RWPE2 (cell line): Measurements from ENCODE around the gene BIN1.

Source experiments
- ATAC-seq: fragments of 200-7000 bp; cut with Tn5 transposase; 3 replicates; pipeline ENCODE4 v1.9.1; 2021; ENCODE audit warnings: low read depth
- DNase-seq: peaks from one replicate; pipeline ENCODE4 v3.0.0-alpha.2; 2020; ENCODE audit warnings: low spot score
- H3K27ac ChIP-seq: fragments of 450-650 bp; 2 replicates; pipeline ENCODE4 v1.5.1; 2017; ENCODE audit warnings: mild to moderate bottlenecking; ENCODE audit not compliant: poor library complexity, severe bottlenecking
- H3K27me3 ChIP-seq: fragments of 250-450 bp; sonication (Bioruptor Pico); 2 replicates; pipeline ENCODE4 v1.5.1; 2021; ENCODE audit warnings: mild to moderate bottlenecking, moderate library complexity; ENCODE audit not compliant: insufficient read depth, poor library complexity, severe bottlenecking
- H3K36me3 ChIP-seq: fragments of 250-450 bp; sonication (Bioruptor Pico); 2 replicates; pipeline ENCODE4 v1.5.1; 2020; ENCODE audit warnings: low read depth, mild to moderate bottlenecking, moderate library complexity
- H3K4me1 ChIP-seq: fragments of 250-450 bp; sonication (Bioruptor Pico); 2 replicates; pipeline ENCODE4 v1.5.1; 2021; ENCODE audit warnings: mild to moderate bottlenecking, moderate library complexity; ENCODE audit not compliant: insufficient read depth, poor library complexity, severe bottlenecking
- H3K4me3 ChIP-seq: fragments of 250-450 bp; sonication (Bioruptor Pico); 2 replicates; pipeline ENCODE4 v1.5.1; 2021; ENCODE audit warnings: mild to moderate bottlenecking, moderate library complexity; ENCODE audit not compliant: severe bottlenecking
- H3K9me3 ChIP-seq: fragments of 250-450 bp; sonication (Bioruptor Pico); 2 replicates; pipeline ENCODE4 v1.5.1; 2021; ENCODE audit warnings: mild to moderate bottlenecking, moderate library complexity; ENCODE audit not compliant: severe bottlenecking
- TF ChIP-seq, protein P1 (sequence below): fragments of 450-650 bp; IDR thresholded peaks from one replicate; pipeline ENCODE4 v1.5.1; 2017; ENCODE audit warnings: mild to moderate bottlenecking, moderate library complexity; ENCODE audit not compliant: poor library complexity, severe bottlenecking

BIN1 gene

DNA sequence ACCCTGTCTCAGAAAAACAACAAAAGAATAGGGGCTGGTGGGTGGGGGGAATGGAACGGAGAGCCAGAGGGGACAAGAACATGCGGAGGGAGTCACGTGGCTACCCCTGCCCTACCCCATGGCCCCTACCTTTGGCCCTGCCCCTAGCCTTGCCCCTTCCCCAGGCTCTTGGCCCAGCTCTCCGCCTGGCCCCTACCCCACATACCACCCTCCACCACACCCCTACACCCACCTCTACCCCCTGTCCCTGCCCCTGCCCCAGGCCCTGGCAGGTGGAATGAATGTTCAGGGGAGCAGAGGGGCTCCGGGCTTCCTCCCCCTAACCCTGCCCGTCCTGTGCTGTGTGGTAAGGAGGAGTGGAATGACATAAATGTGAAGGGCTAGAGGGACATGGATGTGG lies 15.1 kb downstream of the BIN1 start:
- Histone ChIP-seq H3K27ac (no peak overlapping the region), H3K9me3 (no peaks in the 10 kb centered on the region), H3K4me3 (no peak overlapping the region), H3K36me3 (no peaks in the 10 kb centered on the region), H3K27me3 (no peaks in the 10 kb centered on the region), H3K4me1 (peaks cover 18% of the 10 kb centered on the region)
- ATAC-seq, result no peak
- DNase-seq, result no peak
- TF ChIP-seq, protein P1, sequence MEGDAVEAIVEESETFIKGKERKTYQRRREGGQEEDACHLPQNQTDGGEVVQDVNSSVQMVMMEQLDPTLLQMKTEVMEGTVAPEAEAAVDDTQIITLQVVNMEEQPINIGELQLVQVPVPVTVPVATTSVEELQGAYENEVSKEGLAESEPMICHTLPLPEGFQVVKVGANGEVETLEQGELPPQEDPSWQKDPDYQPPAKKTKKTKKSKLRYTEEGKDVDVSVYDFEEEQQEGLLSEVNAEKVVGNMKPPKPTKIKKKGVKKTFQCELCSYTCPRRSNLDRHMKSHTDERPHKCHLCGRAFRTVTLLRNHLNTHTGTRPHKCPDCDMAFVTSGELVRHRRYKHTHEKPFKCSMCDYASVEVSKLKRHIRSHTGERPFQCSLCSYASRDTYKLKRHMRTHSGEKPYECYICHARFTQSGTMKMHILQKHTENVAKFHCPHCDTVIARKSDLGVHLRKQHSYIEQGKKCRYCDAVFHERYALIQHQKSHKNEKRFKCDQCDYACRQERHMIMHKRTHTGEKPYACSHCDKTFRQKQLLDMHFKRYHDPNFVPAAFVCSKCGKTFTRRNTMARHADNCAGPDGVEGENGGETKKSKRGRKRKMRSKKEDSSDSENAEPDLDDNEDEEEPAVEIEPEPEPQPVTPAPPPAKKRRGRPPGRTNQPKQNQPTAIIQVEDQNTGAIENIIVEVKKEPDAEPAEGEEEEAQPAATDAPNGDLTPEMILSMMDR, result no peak

DNA sequence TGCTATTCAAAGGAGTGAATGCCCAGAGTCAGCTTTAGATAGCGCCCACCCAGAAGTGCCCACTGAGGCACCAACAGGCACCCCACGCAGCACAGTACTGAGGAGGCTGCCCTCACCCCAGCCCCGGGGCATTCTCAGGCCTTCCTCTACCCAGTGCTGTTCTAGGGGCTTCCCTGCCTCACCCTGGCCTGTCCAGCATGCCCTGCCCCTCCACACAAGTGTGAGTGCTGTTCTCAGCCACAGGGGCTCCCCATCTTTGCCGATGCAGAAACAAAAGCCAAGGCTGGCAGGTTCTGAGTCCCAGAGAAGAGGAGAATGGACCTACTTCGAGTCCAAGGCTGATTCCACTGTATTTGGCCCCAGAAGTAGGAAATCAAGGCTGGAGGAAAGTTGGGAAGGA lies 15.8 kb downstream of the BIN1 start:
- DNase-seq, result no peak
- Histone ChIP-seq H3K4me1 (peaks cover 18% of the 10 kb centered on the region), H3K4me3 (no peak overlapping the region), H3K27me3 (no peaks in the 10 kb centered on the region), H3K36me3 (no peaks in the 10 kb centered on the region), H3K9me3 (no peaks in the 10 kb centered on the region), H3K27ac (no peak overlapping the region)
- ATAC-seq, result no peak
- TF ChIP-seq, protein P1, result no peak

DNA sequence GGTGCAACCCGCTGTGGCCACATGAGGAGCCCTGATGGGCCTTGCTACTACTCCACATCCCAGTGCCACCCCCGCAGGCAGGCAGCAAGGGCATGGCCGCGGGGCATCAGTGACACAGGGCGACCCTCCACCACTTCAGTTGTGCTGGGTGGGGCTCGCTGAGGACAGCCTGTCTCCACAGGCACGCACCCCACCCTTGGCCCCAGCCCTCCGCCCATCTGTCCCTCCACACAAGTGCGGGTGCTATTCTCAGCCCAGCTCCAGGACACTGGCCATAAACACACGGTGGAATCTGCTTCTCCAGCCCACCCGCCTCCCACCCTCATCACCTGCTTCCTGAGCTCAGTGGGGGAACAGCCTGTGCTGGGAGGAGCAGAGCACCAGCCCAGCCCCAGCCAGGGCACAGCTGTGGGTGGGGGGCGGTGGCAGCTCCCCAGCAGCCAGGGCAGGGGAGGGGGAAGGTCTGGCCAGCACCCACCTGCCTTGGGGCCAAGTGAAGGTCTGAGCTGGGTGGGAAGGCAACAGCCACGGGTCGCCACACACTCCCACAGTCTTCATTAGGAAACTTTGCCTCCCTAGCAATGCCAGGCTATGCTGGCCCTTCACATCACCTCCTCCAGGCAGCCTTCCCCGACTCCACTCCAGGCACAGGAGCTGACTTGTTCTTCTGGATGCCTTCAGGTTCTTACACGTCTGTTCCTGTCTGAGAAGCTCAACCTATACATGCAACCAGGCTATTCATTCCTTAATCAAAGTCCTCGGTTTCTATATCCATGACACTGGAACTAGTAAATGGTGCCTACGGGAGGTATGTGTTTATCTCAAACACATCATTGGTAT lies 16.5 kb downstream of the BIN1 start:
- H3K36me3 ChIP-seq, result no peaks in the 10 kb centered on the region
- ATAC-seq (no peak), DNase-seq (no peak)
- no peaks in the 10 kb centered on the region for H3K27me3 ChIP-seq
- H3K4me1 ChIP-seq, result peaks cover 18% of the 10 kb centered on the region
- TF ChIP-seq, protein P1, result no peak
- no peak overlapping the region for H3K4me3 ChIP-seq
- no peak overlapping the region for H3K27ac ChIP-seq
- H3K9me3 ChIP-seq, result no peaks in the 10 kb centered on the region

DNA sequence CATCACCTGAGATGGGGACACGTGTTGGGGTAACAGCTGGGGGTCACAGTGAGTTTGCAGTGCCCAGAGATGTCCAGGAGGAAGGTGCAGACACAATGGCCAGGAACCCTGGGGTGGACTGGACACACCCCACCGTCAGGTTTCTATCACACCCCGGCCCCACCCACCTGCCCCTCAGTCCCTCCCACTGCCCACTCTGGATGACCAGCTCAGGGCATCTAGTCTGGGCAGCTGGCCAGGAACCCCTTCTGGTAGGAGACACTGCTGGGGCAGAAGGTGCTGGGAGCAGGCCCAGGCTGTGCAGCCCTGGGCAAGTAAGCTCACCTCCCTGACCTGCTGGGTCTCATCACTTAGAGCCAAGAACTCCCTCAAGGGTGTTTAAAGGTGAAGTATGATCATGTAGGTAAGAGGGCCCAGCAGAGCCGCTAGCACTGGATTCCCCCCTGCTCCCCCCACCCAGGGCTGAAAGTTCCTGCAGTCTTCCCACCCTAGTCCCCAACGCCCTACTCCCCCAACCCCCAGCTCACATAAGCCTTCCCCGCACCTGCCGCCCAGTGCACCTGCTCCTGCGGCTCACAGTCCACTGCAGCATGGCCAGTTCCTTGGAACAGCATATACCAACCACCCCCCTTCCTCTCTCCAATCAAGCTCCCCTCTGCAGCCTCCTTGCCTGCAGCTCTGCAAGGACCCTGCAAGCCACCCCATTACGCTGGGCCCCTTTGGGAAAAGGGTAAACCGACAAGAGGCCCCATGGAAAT lies 17.3 kb downstream of the BIN1 start:
- Histone ChIP-seq H3K4me1 (peaks cover 12% of the 10 kb centered on the region), H3K4me3 (no peak overlapping the region), H3K27ac (no peak overlapping the region), H3K27me3 (no peaks in the 10 kb centered on the region), H3K36me3 (no peaks in the 10 kb centered on the region), H3K9me3 (no peaks in the 10 kb centered on the region)
- TF ChIP-seq, protein P1, result no peak
- ATAC-seq (no peak), DNase-seq (no peak)
